Fibroblast of peridontal ligament (primary cell): ENCODE data around the gene NR2C2.

ENCODE experiments used
- DNase-seq: peaks from one replicate; pipeline ENCODE4 v3.0.0-alpha.2; 2010; ENCODE audit errors: extremely low read depth

NR2C2 gene

DNA sequence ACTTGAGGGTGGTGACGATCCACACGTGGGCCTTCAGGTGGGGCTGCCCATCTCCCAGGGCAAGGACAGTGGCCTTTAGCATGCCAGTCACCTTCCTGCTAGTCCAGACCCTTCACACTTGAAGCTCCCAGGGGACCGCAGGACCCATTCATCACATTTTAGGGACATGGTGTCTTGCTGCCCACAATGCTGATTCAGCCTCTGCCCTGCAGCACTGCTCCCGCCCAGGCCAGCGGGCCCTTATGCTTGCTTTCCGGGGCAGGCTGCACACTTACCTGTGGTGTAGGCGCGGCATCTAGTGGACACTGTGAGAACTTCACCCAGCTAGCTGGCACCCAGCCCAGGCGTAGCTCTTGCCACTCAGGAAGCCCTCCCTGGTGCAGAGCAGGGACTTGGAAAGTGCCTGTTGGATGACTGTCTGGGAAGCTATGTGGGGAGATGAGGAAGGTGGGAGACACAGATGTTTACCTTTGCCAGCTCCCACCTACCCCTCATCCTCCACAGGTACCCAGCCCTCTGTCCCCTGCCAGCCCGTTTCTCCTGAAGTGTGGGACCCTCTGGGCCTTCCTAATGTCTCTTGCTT, 26.3 kb upstream of the NR2C2 start:
- peak; percentile 83 for DNase-seq

DNA sequence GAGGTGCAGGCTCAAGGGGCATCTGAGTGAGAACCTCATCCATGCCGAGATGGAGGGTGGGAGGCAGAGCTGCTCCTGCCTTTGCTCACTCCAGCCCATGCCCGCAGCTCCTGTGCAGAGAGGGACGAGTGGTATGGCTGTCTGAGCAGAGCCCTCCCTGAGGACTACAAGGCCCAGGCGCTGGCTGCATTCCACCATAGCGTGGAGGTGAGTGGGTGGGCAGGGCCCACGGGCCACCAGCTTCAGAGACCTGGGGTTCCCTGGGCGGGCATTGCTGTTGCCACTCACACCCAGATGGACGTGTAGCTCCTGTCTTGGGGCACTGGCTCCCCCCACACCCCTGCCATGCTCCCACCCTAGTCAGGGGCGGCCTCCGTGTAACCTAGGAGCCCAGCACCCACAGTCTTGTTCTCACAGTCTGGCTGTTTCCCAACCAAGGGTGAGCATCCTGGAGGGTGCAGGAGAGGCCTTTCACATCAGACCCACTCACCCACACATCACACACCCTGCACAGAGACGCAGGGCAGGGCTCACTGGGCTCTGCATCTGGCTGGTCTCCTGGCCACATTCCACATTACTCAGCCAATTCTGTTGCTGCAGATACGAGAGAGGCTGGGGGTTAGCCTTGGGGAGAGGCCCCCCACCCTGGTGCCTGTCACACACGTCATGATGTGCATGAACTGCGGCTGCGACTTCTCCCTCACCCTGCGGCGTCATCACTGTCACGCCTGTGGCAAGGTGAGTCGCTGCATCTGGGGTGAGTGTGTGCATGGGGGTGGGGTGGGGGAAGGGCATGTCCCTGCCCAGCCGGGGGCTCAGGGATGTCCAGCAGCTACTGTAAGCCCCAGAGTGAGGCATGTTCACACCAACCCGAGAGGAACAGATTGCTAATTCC, 25.3 kb upstream of the NR2C2 start:
- no peak for DNase-seq

DNA sequence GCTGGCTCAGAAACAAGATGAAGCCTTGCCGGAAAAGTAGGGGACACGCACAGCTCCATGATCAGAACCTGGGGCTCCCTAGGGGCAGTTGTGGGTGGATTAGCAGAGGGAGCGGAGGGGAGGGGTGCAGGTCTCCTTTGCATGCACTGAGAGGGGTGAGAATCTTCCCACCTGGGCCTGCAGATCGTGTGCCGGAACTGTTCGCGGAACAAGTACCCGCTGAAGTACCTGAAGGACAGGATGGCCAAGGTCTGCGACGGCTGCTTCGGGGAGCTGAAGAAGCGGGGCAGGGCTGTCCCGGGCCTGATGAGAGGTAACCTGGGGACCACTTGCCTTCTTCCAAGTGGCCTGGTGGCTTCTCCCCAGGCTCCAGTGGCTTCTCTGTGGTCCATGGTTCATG, 24.5 kb upstream of the NR2C2 start:
- DNase-seq, result no peak

DNA sequence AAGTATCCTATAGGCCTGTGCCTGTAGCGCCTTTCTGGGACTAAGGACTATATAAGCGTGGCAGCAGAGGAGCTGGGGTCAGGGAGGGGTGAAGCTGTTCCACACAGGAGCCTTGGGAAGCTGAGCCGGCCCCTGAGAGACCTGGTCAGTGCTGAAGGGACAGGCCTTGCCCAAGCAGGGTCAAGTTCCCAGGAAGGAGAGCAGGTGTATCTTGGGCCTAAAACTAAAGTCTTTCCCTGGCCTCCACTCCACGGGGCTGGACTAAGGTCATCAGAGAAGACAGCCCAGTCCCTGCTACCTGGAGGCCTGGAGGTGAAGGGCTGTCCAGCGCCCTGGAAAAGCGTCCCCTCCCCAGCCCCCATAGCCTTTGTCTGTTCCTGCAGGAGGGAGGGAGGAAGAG, 23.9 kb upstream of the NR2C2 start:
- DNase-seq, result no peak

DNA sequence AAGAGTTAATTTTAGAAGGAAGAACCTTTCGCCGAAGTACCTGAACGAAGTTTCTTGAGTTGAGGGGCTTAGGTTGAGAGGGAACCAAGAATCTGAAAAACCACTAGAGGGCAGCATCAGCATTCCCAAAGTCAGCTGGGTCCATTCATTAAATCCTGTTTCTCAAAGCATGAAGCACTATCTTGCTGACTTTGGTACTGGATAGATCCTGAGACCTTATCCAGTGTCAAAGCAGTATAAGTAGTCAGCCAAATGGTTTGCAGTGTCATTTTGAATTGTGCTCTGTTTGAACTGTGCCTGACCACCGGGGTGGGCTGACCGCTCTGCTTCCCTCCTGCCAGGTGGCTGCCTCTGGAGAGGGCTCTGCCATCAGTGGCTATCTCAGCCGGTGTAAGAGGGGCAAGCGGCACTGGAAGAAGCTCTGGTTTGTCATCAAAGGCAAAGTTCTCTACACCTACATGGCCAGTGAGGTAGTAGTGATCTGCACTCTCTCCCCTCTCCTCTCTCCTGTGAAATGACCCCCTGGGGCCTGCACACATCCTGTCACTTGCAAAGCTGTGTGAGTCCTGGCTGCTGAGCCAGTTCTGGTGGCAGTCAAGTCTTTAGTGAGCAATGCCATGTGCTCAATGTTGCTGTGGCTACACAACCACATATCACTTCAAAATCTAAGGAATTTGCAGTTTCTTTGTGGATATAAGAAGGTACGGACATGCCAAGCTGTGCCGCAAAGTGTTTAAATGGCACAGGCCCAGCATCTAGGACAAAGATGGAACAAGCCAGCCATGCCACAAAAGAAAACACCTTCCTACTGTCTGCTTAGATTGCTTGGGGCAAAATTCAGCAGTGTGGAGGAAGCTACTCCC, 21.4 kb upstream of the NR2C2 start:
- peak; percentile 81 for DNase-seq

DNA sequence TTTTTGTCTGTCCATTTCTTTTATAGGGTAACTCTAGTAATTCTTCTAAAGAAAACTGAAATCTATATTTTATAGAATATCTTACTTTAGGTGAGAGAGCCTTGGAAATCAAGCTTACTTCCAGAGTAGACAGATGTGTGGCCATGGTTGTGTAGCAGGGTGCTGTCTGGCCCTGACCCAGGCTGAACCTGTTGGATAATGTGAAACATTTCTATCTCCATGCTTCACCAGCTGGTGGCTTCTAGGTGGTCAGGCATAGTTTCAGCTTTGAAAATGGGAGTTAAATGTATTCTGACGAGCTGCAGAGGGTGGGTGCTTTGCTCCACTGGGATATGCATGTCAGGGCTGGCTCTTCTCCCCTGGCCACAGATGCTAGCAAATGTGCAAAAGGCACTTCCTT, 20.8 kb upstream of the NR2C2 start:
- DNase-seq, result no peak

DNA sequence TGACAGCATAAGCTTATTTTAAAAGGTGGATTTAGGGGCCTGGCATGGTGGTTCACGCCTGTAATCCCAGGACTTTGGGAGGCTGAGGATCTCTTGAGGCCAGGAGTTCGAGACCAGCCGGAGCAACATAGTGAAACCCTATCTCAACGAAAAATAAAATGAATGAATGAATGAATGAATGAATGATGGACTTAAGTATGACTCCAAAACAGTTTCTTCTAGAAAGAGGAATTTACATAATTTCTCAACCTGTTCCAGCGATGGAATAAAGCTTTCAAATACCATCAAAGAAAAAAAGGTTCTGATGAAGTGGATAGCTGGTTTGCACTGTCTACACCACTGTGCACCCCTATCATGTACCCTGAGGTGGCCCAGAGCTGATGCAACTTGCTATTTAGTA, 20.1 kb upstream of the NR2C2 start:
- no peak for DNase-seq

DNA sequence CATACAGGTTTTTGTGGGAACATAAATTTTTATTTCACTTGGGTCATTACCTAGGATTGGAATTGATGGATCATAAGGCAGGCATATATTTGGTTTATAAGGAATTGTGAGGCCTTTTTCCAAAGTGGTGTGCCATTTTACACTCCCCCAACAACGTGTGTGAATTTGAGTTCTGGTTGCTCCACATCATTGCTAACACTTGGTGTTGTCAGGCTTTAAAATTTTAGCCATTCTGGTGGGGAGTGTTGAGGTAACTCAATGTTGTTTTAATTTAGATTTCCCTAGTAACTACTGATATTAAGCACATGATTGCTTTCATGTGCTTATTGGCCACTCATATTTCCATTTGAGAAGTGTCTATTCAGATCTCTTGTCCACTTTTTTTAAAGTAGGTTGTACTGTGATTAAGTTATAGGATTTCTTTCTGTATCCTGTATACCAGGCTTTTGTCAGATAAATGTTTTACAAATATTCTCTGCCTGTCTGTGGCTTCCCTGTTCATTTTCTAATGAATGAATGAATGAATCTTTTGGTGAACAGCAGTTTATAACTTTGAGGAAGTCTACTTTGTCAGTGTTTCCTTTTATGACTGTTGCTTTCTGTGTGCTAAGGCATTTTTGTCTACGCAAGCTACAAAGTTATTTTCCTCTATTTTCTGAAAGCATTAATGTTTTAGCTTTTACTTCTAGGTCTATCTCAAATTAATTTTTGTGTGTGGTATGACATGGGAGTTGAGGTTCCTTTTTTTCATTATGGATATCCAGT, 17.9 kb upstream of the NR2C2 start:
- no peak for DNase-seq

DNA sequence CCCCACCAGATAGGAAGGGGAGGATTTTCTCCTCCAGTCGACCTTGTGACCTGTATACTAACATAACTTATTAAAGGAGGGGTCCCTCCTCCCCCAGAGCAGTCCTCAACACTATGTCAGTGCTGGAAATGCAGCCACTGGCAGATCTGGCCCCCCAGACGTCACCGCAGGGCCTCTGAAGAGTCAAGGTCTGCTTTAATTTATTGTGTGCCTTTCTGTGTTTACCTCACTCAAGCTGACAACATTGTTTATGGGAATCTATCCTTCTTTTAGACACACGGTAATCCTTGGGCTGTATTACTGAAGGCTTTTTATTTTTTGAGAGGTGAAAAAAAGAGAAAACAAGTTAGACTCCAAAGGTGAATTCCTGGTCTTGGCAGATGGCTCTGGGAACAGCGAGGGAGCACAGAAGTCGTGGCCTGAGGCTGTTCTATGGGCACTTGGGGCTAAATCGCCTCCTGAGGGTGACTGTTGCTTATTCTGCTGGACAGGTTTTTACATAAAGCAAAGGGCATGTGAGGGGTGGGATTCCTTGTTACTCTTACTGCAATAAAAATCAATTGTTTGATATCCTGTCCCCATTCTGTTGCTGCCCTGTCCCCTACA, 13.5 kb upstream of the NR2C2 start:
- no peak for DNase-seq

DNA sequence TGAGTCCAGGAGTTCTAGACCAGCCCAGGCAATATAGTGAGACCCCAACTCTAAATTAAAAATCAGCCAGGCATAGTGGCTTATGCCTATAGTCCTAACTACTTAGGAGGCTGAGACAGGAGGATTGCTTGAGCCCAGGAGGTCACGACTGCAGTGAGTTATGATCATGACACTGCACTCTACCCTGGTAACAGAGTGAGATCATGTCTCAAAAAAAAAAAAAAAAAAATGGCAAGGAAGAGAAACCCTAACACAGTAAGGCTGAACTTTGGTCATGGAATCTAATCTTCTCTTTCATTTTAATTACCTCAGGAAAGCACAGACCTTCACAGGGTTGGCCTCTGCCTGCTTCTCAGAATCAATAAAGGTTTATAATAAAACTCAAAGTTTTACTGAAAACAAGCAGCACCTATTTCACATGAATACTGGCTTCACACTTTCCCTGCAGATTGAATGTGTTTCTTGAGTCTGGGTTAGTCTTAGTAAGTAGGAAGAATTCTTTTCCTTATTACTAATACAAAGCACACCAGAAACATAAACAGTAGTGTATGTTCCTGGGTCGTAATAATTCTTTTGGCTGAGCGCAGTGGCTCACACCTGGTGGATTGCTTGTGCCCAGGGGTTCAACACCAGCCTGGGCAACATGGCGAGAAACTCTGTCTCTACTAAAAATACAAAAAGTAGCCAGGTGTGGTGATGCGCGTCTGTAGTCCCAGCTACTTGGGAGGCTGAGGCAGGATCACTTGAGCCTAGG, 11.6 kb upstream of the NR2C2 start:
- DNase-seq, result no peak

DNA sequence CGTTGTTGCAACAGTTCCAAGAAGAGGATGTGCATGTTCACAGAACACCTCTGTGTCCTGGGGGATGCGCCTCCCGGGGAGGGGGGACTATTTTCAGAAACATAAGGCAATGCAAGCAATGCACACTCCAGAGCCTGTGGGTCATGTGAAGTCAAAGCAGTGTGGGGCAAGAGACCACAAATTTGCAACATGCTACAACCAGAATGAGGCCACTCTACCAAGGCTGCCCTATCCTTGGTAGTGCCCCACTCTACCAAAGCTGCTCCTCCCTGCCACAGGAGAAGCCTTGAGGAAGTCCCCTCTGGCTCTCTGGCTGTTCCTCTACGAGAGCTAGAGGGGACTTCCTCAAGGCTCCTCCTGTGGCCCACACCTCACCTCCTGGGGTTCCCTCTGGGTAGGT, 8.4 kb upstream of the NR2C2 start:
- no peak for DNase-seq

DNA sequence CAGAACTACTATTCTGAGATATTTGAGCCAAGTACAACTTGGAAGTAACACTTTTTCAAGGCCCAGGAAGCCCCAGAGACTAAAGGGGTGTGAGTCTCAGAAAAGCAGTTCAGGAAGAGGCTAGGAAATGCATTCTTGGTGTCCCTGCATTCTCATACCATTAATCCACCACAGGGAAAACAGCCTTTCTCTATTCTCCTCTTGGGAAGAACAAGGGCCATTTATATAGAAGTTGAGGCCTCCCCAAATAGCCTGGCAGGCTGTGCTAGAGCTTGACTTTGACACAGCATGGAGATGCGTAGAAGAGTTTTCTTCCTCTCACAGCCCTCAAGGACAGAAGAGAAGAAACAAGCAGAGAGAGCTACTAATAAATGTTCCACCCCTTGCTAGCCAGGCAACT, 5.5 kb upstream of the NR2C2 start:
- DNase-seq, result no peak

DNA sequence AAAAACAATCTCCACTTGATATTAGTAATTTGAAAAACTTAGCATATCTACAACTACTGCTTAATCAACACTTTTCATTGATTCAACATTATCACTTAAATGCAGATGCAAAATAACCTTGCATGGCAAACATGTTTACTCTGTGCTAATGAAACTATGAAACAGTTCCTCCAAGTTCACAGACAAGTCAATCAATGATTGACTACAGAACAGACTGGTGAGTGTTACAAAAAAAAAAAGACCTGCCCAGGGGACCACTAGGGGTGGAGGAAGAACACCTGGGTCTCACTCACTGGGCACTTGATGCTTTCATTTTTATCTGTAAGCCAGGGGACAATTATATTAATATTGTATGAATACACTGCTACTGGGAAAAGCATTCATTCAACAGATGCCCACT, 4.3 kb upstream of the NR2C2 start:
- no peak for DNase-seq

DNA sequence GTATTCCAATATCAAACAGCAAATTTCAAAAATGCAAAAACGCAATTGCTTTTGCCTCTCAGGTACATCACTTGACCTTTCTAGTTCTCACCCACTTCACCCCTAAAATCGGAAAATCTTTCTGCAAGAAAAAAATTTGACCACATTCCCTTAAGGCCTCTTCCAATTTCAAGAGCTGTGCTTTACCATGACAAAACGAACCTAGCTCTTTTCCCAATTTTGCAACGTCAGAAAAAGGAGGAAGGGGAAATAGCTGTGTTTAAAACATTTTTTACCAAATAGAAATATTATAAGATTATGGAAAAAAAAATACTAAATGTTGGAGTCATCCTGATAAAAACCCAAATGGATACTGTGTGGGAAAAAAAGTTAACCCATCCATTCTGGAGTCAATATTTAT, 1.1 kb upstream of the NR2C2 start:
- no peak for DNase-seq

DNA sequence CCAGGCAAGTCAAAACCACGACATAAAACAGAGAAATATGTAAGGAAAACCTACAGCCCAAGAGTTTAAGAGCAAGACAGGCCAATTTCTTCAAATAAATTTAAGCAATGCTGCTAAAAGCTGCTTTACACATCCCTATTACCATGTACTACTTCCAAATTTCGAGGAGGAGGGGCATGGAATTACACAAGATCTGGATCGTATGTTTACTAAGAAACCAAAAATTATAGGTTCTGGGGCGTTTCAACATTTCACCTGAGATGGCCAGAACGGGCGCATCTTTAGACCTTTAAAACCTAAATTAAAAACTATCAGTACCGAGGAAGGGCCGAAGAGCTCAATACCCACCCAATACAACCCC, 664 bp upstream of the NR2C2 start:
- DNase-seq, result peak; percentile 27

DNA sequence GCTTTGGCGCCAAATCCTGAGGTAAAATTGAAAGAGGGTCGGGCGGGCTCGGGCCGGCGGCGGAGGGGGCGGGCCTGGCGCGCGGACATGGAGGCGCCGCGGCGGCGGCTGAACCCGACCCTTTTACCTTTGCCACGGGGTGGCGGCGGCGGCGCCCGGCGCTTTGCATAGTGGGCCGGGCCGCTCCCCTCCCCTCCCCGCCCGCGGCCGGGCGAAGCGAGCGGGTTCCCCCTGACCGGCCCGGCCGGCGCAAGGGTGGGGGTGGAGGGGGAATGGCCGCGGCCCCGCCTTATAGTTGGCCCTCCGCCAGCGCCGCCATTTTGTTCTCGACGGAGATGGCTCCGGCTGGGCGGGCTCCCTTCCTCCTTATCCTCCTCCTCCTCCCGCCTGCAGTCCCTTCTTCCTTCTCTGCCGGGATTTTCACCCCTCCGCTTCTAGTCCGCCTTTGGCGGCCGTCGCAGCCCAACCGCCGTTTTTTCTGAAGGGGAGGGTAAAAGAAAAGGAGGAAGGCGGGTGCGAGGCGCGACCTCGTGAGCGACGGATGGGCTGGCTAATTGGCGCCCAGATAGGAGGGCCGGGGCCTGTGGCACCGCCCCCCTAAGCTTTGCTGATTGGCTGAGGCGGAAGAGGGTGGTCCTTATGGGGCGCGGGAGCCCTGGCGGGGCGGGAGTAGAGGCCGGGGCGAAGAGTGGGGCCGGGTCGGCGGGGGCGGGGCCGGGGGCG, 664 bp downstream of the NR2C2 start:
- peak; percentile 95 for DNase-seq

DNA sequence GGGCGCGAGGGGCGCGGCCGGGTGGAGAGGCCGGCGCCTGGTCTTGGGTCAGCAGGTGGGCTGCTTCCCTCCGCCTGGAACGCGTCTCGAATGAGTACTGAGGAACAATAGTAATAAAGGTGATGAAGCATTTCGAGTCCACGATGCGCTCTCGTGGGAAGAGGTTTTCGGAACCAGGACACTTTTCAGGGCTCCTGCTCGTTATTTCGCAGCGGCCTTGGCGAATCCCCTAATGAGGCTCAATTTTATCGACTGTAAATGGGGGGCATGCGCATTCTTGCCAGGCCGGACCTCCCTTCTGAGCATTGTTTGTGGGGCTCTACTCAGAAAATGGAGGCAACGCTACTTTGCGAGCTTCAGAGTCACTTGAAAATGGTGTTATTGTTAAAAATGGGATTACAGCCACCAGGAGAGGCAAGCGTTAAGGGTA, 1.2 kb downstream of the NR2C2 start:
- DNase-seq, result peak; percentile 25

DNA sequence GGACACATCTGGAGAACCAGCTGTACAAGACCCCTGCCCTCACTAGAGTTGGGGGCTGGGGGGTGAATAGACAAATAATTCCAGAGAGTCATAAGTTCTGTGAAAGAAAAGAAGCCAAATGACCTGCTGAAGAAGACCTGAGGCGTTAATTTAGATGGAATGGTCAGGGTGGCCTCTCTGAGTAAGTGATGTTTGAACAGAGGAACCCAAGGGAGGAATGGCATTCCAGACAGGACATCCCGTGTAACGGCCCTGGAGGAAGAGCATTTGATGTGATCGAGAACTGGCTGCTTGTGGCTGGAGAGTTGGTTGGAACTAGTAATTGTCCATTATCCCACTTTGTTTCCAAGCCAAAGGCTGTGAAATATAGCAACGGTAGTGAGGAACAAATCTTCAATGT, 1.7 kb downstream of the NR2C2 start:
- no peak for DNase-seq

DNA sequence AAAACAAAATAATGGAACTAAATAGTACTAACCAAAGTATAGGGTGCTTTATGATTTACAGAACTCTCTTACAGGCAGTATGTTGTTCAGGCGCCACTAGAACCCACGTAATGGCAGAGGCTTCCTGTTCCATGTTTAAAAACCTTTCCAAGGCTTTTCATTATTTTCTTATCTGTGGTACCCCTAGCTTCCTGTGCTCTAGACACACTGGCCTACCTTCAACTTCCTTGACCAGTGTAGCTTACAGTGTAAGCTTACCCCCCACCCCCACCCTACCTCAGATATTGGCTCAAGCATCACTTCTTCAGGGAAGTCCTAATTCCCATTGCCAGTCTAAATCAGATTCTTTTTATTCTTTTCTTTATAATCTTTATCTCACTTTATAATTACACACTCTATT, 2.9 kb downstream of the NR2C2 start:
- no peak for DNase-seq

DNA sequence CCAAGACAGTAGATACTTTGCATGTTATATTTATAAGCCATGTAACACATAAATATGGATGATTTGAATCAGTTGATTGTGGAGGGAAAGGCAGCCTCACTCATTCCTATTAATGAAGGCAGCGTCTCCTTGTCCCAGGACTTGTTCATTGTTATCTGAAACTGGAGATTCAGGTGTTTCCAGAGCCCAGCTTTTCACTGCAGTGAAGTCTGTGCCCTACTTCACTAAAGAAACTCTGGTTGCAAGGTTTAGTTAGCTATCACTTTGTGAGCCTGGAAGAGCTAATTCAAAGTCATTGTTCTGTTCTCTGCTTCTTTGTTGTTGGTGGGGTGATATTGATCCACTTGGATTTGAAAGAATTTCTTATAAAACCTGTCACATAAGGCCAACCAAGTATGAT, 9.8 kb downstream of the NR2C2 start:
- no peak for DNase-seq
